Glutamatergic neuron (in vitro differentiated cells): ENCODE measurements around the gene GTF2A1. TPM values are rescaled to one million over a fixed set of nuclear protein-coding genes. Genes with fewer than 3 reads are reported as not detected.

Experiments
- DNase-seq: peaks from one replicate; pipeline ENCODE4 v3.0.0; 2022
- H3K27ac Mint-ChIP-seq: one replicate; pipeline ENCODE4 v1.8.0; 2020; ENCODE audit warnings: mild to moderate bottlenecking, mixed read lengths, inconsistent platforms; ENCODE audit not compliant: unreplicated experiment
- H3K27me3 Mint-ChIP-seq: one replicate; pipeline ENCODE4 v1.8.0; 2020; ENCODE audit warnings: mild to moderate bottlenecking, moderate library complexity, mixed read lengths, inconsistent platforms; ENCODE audit not compliant: unreplicated experiment
- H3K36me3 Mint-ChIP-seq: one replicate; pipeline ENCODE4 v1.8.0; 2020; ENCODE audit warnings: mild to moderate bottlenecking, mixed read lengths, inconsistent platforms; ENCODE audit not compliant: unreplicated experiment
- H3K4me1 Mint-ChIP-seq: one replicate; pipeline ENCODE4 v1.8.0; 2020; ENCODE audit warnings: mild to moderate bottlenecking, low read depth, mixed read lengths, inconsistent platforms; ENCODE audit not compliant: unreplicated experiment
- H3K4me3 Mint-ChIP-seq: one replicate; pipeline ENCODE4 v1.8.0; 2020; ENCODE audit warnings: mild to moderate bottlenecking, mixed read lengths, inconsistent platforms; ENCODE audit not compliant: unreplicated experiment
- H3K9me3 Mint-ChIP-seq: one replicate; pipeline ENCODE4 v1.8.0; 2020; ENCODE audit warnings: mild to moderate bottlenecking, moderate library complexity, mixed read lengths, inconsistent platforms; ENCODE audit not compliant: unreplicated experiment
- CTCF ChIP-seq: fragments of 200-600 bp; sonication (generic); IDR thresholded peaks from one replicate; pipeline ENCODE4 v1.5.0; 2021; ENCODE audit not compliant: partially characterized antibody, unreplicated experiment
- total RNA-seq: library from RNA; stranded (reverse); fragmentation: NEBNext Ultra II Directional; extraction: Animal tissue kit (Norgen Biotek cat#: 25700); gene quantifications from one replicate; pipeline ENCODE4 v1.2.1, GENCODE V29; 2021; ENCODE audit not compliant: unreplicated experiment

The GTF2A1 gene
- total RNA-seq, 1 donor from 2014 or later, result 62.3 TPM

- no peak for TF ChIP-seq CTCF
- Mint-ChIP-seq H3K27ac (no peak overlapping the region), H3K4me3 (no peak overlapping the region), H3K36me3 (no peaks in the 10 kb centered on the region), H3K9me3 (no peaks in the 10 kb centered on the region), H3K4me1 (peaks cover 2% of the 10 kb centered on the region), H3K27me3 (peaks cover 5% of the 10 kb centered on the region)
- DNase-seq, result no peak
Observed at GRCh38 chr14:81179631-81180030, 41.1 kb downstream of the GTF2A1 start.

- no peak overlapping the region for H3K4me3 Mint-ChIP-seq
- peaks cover 2% of the 10 kb centered on the region for H3K4me1 Mint-ChIP-seq
- H3K27ac Mint-ChIP-seq, result no peak overlapping the region
- no peaks in the 10 kb centered on the region for H3K36me3 Mint-ChIP-seq
- no peak for TF ChIP-seq CTCF
- H3K9me3 Mint-ChIP-seq, result no peaks in the 10 kb centered on the region
- H3K27me3 Mint-ChIP-seq, result peaks cover 6% of the 10 kb centered on the region
- DNase-seq, result no peak
Observed at GRCh38 chr14:81178063-81178462, 42.7 kb downstream of the GTF2A1 start.

GRCh38 chr14:81177225-81177624 is 43.5 kb downstream of the GTF2A1 start:
- Mint-ChIP-seq H3K4me1 (peaks cover 2% of the 10 kb centered on the region), H3K9me3 (no peaks in the 10 kb centered on the region), H3K36me3 (no peaks in the 10 kb centered on the region), H3K4me3 (no peak overlapping the region), H3K27ac (no peak overlapping the region), H3K27me3 (peaks cover 6% of the 10 kb centered on the region)
- no peak for DNase-seq
- no peak for TF ChIP-seq CTCF

- no peak for DNase-seq
- Mint-ChIP-seq H3K27me3 (peaks cover 6% of the 10 kb centered on the region), H3K27ac (no peak overlapping the region), H3K4me3 (no peak overlapping the region), H3K36me3 (no peaks in the 10 kb centered on the region), H3K4me1 (peaks cover 2% of the 10 kb centered on the region), H3K9me3 (no peaks in the 10 kb centered on the region)
- TF ChIP-seq CTCF, result no peak
Observed at GRCh38 chr14:81176241-81176640, 44.5 kb downstream of the GTF2A1 start.

- DNase-seq, result no peak
- Mint-ChIP-seq H3K36me3 (peaks cover 4% of the 10 kb centered on the region), H3K4me3 (no peak overlapping the region), H3K27ac (no peak overlapping the region), H3K27me3 (peaks cover 6% of the 10 kb centered on the region), H3K9me3 (peaks cover 3% of the 10 kb centered on the region), H3K4me1 (peaks cover 8% of the 10 kb centered on the region)
- TF ChIP-seq CTCF, result no peak
Observed at GRCh38 chr14:81172881-81173280, 47.9 kb downstream of the GTF2A1 start.
